ENCODE data around the gene TMEM272.

GRCh38 chr13:51763486-51763885 lies 81.5 kb downstream of the TMEM272 start:
- TF ChIP-seq CTCF (IDR thresholded peaks at IDR 0.05) (no peak), EZH2phosphoT487 (IDR thresholded peaks at IDR 0.05) (no peak), EZH2 (IDR thresholded peaks at IDR 0.05) (no peak)
